ENCODE measurements around the gene VWA5B2. TPM values are rescaled to one million over a fixed set of nuclear protein-coding genes. Genes with fewer than 3 reads are reported as not detected.

The VWA5B2 gene
- polyA plus RNA-seq, 1 donor from 2014 or later, result 0.33 TPM

GRCh38 chr3:184209146-184209923, 20.1 kb upstream of the VWA5B2 start:
- Histone ChIP-seq H3K9me2 (ENCODE audit: insufficient read depth, low read length) (no peaks in the 10 kb centered on the region), H3K79me2 (replicated peaks; ENCODE audit: insufficient read depth, low read length) (no peaks in the 10 kb centered on the region), H2AFZ (ENCODE audit: low read depth, low read length) (no peak overlapping the region), H3K27me3 (ENCODE audit: insufficient read depth, low read depth, low read length) (no peaks in the 10 kb centered on the region), H3K27ac (ENCODE audit: low read length) (no peak overlapping the region), H3K9ac (ENCODE audit: low read length) (no peak overlapping the region), H3F3A (ENCODE audit: insufficient read depth, low read length, poor library complexity, severe bottlenecking) (no peaks in the 10 kb centered on the region), H3K36me3 (ENCODE audit: insufficient read depth, low read length) (no peaks in the 10 kb centered on the region), H3K9me3 (ENCODE audit: low read length) (no peaks in the 10 kb centered on the region), H3K4me2 (ENCODE audit: low read length) (no peak overlapping the region), H3K4me3 (ENCODE audit: low read length) (no peak overlapping the region), H4K20me1 (ENCODE audit: insufficient read depth) (no peaks in the 10 kb centered on the region)
- TF ChIP-seq SMC3 (conservative IDR thresholded peaks at IDR 0.05; ENCODE audit: poor library complexity), result no peak
- TF ChIP-seq POLR2AphosphoS5 (IDR thresholded peaks at IDR 0.05), result no peak
- no peak for TF ChIP-seq MXI1 (conservative IDR thresholded peaks at IDR 0.05; ENCODE audit: poor library complexity, severe bottlenecking)
- TF ChIP-seq EP300 (conservative IDR thresholded peaks at IDR 0.05; ENCODE audit: poor library complexity, severe bottlenecking), result no peak
- TF ChIP-seq TAF1 (IDR thresholded peaks at IDR 0.05; ENCODE audit: low read depth), result no peak
- TF ChIP-seq REST (IDR thresholded peaks at IDR 0.05; ENCODE audit: borderline replicate concordance), result no peak
- no peak for TF ChIP-seq RAD21 (conservative IDR thresholded peaks at IDR 0.05)
- no peak for TF ChIP-seq EZH2 (IDR thresholded peaks at IDR 0.05; ENCODE audit: borderline replicate concordance, insufficient read depth, low read length, poor library complexity, severe bottlenecking)
- TF ChIP-seq CTCF (IDR thresholded peaks at IDR 0.05; ENCODE audit: poor library complexity, severe bottlenecking), result no peak

GRCh38 chr3:184211297-184211696, 18.1 kb upstream of the VWA5B2 start:
- H3F3A ChIP-seq (ENCODE audit: insufficient read depth, low read length, poor library complexity, severe bottlenecking), result no peaks in the 10 kb centered on the region
- no peaks in the 10 kb centered on the region for H3K36me3 ChIP-seq (ENCODE audit: insufficient read depth, low read length)
- H3K27ac ChIP-seq (ENCODE audit: low read length), result no peak overlapping the region
- no peaks in the 10 kb centered on the region for H3K27me3 ChIP-seq (ENCODE audit: insufficient read depth, low read depth, low read length)
- H3K9me2 ChIP-seq (ENCODE audit: insufficient read depth, low read length), result no peaks in the 10 kb centered on the region
- H2AFZ ChIP-seq (ENCODE audit: low read depth, low read length), result no peak overlapping the region
- no peak overlapping the region for H3K4me3 ChIP-seq (ENCODE audit: low read length)
- H3K79me2 ChIP-seq (replicated peaks; ENCODE audit: insufficient read depth, low read length), result no peaks in the 10 kb centered on the region
- H3K4me2 ChIP-seq (ENCODE audit: low read length), result no peak overlapping the region
- no peak for TF ChIP-seq SMC3 (conservative IDR thresholded peaks at IDR 0.05; ENCODE audit: poor library complexity)
- no peak for TF ChIP-seq EZH2 (IDR thresholded peaks at IDR 0.05; ENCODE audit: borderline replicate concordance, insufficient read depth, low read length, poor library complexity, severe bottlenecking)
- no peak for TF ChIP-seq REST (IDR thresholded peaks at IDR 0.05; ENCODE audit: borderline replicate concordance)
- no peak for TF ChIP-seq TAF1 (IDR thresholded peaks at IDR 0.05; ENCODE audit: low read depth)
- TF ChIP-seq POLR2AphosphoS5 (IDR thresholded peaks at IDR 0.05), result no peak
- no peak for TF ChIP-seq RAD21 (conservative IDR thresholded peaks at IDR 0.05)
- no peak for TF ChIP-seq MXI1 (conservative IDR thresholded peaks at IDR 0.05; ENCODE audit: poor library complexity, severe bottlenecking)
- TF ChIP-seq EP300 (conservative IDR thresholded peaks at IDR 0.05; ENCODE audit: poor library complexity, severe bottlenecking), result no peak
- no peak for TF ChIP-seq CTCF (IDR thresholded peaks at IDR 0.05; ENCODE audit: poor library complexity, severe bottlenecking)
- no peak overlapping the region for H3K9ac ChIP-seq (ENCODE audit: low read length)
- no peaks in the 10 kb centered on the region for H3K9me3 ChIP-seq (ENCODE audit: low read length)
- no peaks in the 10 kb centered on the region for H4K20me1 ChIP-seq (ENCODE audit: insufficient read depth)

Data from neural cell (in vitro differentiated cells).